Stimulated activated effector memory CD8-positive, alpha-beta T cell treated with anti-CD3 and anti-CD28 coated beads, Interleukin-12 subunit alpha, Interleukin-12 subunit beta, amount 100 ng/mL, for 72 hours (primary cell): ENCODE measurements around the gene CPNE5.

ENCODE experiments used
- ATAC-seq: fragments of 150-1000 bp; cut with Tn5 transposase; 2 replicates; pipeline ENCODE4 v1.10.0; 2021
- DNase-seq, 2 donors: peaks; one replicate each; pipeline ENCODE4 v3.0.0; 2021 to 2022; ENCODE audit warnings: low spot score in 2 of 2
- H3K27ac Mint-ChIP-seq: one replicate; pipeline ENCODE4 v1.8.0; 2022; ENCODE audit warnings: mild to moderate bottlenecking, mixed read lengths
- H3K36me3 Mint-ChIP-seq: one replicate; pipeline ENCODE4 v1.8.0; 2022; ENCODE audit warnings: mild to moderate bottlenecking, mixed read lengths
- H3K4me1 Mint-ChIP-seq: one replicate; pipeline ENCODE4 v1.8.0; 2022; ENCODE audit warnings: mixed read lengths
- H3K4me3 Mint-ChIP-seq: one replicate; pipeline ENCODE4 v1.8.0; 2022; ENCODE audit warnings: mild to moderate bottlenecking, mixed read lengths
- H3K9me3 Mint-ChIP-seq: one replicate; pipeline ENCODE4 v1.8.0; 2022; ENCODE audit warnings: mixed read lengths

CPNE5 gene

GRCh38 chr6:36847991-36848390 lies 8.7 kb upstream of the CPNE5 start:
- H3K4me1 Mint-ChIP-seq = no peaks in the 10 kb centered on the region
- ATAC-seq = no peak
- no peak overlapping the region for H3K4me3 Mint-ChIP-seq
- no peaks in the 10 kb centered on the region for H3K9me3 Mint-ChIP-seq
- peaks cover 6% of the 10 kb centered on the region for H3K36me3 Mint-ChIP-seq
- peak overlapping the region; percentile 60 for H3K27ac Mint-ChIP-seq
- no peak for DNase-seq

GRCh38 chr6:36847152-36847551 lies 7.9 kb upstream of the CPNE5 start:
- Mint-ChIP-seq H3K4me3 (no peak overlapping the region), H3K27ac (no peak overlapping the region)

GRCh38 chr6:36845233-36845632 lies 6.0 kb upstream of the CPNE5 start:
- peaks cover 6% of the 10 kb centered on the region for H3K4me1 Mint-ChIP-seq
- no peak for ATAC-seq
- DNase-seq = no peak
- no peak overlapping the region for H3K4me3 Mint-ChIP-seq
- H3K27ac Mint-ChIP-seq = peak overlapping the region; percentile 7
- H3K36me3 Mint-ChIP-seq = no peaks in the 10 kb centered on the region
- no peaks in the 10 kb centered on the region for H3K9me3 Mint-ChIP-seq

More at GRCh38 chr6:36847152-36847551, 7.9 kb upstream of the CPNE5 start:
- Mint-ChIP-seq H3K4me1 (no peaks in the 10 kb centered on the region), H3K36me3 (no peaks in the 10 kb centered on the region), H3K9me3 (no peaks in the 10 kb centered on the region)
- no peak for ATAC-seq
- DNase-seq = no peak

GRCh38 chr6:36844232-36845170 lies 5.3 kb upstream of the CPNE5 start:
- H3K4me1 Mint-ChIP-seq = peaks cover 11% of the 10 kb centered on the region
- H3K4me3 Mint-ChIP-seq = no peak overlapping the region
- H3K27ac Mint-ChIP-seq = peak overlapping the region; percentile 7
- no peaks in the 10 kb centered on the region for H3K9me3 Mint-ChIP-seq
- ATAC-seq (no peak), DNase-seq (no peak)
- H3K36me3 Mint-ChIP-seq = no peaks in the 10 kb centered on the region

GRCh38 chr6:36843170-36843569 lies 3.9 kb upstream of the CPNE5 start:
- Mint-ChIP-seq H3K4me3 (no peak overlapping the region), H3K9me3 (no peaks in the 10 kb centered on the region), H3K4me1 (peaks cover 11% of the 10 kb centered on the region), H3K27ac (no peak overlapping the region), H3K36me3 (no peaks in the 10 kb centered on the region)
- no peak for DNase-seq
- no peak for ATAC-seq

GRCh38 chr6:36841756-36842155 lies 2.5 kb upstream of the CPNE5 start:
- no peak for ATAC-seq
- Mint-ChIP-seq H3K9me3 (no peaks in the 10 kb centered on the region), H3K36me3 (no peaks in the 10 kb centered on the region)

GRCh38 chr6:36840432-36841403 lies 1.5 kb upstream of the CPNE5 start:
- Mint-ChIP-seq H3K27ac (no peak overlapping the region), H3K36me3 (no peaks in the 10 kb centered on the region)
- DNase-seq = no peak

More at GRCh38 chr6:36841756-36842155, 2.5 kb upstream of the CPNE5 start:
- H3K27ac Mint-ChIP-seq = no peak overlapping the region
- H3K4me3 Mint-ChIP-seq = no peak overlapping the region
- no peak for DNase-seq
- peaks cover 11% of the 10 kb centered on the region for H3K4me1 Mint-ChIP-seq

GRCh38 chr6:36839749-36840431 lies 646 bp upstream of the CPNE5 start:
- Mint-ChIP-seq H3K4me1 (peaks cover 11% of the 10 kb centered on the region), H3K27ac (no peak overlapping the region), H3K9me3 (no peaks in the 10 kb centered on the region), H3K36me3 (no peaks in the 10 kb centered on the region), H3K4me3 (peak overlapping the region; percentile 67)
- no peak for DNase-seq
- ATAC-seq = peak; percentile 66

More at GRCh38 chr6:36840432-36841403, 1.5 kb upstream of the CPNE5 start:
- peak; percentile 61 for ATAC-seq
- H3K9me3 Mint-ChIP-seq = no peaks in the 10 kb centered on the region
- H3K4me1 Mint-ChIP-seq = peaks cover 11% of the 10 kb centered on the region
- H3K4me3 Mint-ChIP-seq = peak overlapping the region; percentile 67

GRCh38 chr6:36837686-36838085 lies 1.6 kb downstream of the CPNE5 start:
- no peak for ATAC-seq
- H3K4me1 Mint-ChIP-seq = peaks cover 11% of the 10 kb centered on the region
- H3K9me3 Mint-ChIP-seq = no peaks in the 10 kb centered on the region
- H3K36me3 Mint-ChIP-seq = no peaks in the 10 kb centered on the region
- no peak overlapping the region for H3K27ac Mint-ChIP-seq
- no peak for DNase-seq
- no peak overlapping the region for H3K4me3 Mint-ChIP-seq

GRCh38 chr6:36837022-36837339 lies 2.3 kb downstream of the CPNE5 start:
- no peaks in the 10 kb centered on the region for H3K36me3 Mint-ChIP-seq
- H3K4me3 Mint-ChIP-seq = no peak overlapping the region
- H3K4me1 Mint-ChIP-seq = peaks cover 11% of the 10 kb centered on the region

GRCh38 chr6:36836111-36837021 lies 2.9 kb downstream of the CPNE5 start:
- ATAC-seq (no peak), DNase-seq (no peak)
- Mint-ChIP-seq H3K9me3 (no peaks in the 10 kb centered on the region), H3K36me3 (no peaks in the 10 kb centered on the region), H3K4me1 (peaks cover 11% of the 10 kb centered on the region), H3K4me3 (no peak overlapping the region), H3K27ac (no peak overlapping the region)

More at GRCh38 chr6:36837022-36837339, 2.3 kb downstream of the CPNE5 start:
- Mint-ChIP-seq H3K9me3 (no peaks in the 10 kb centered on the region), H3K27ac (no peak overlapping the region)
- no peak for ATAC-seq
- DNase-seq = no peak

- Mint-ChIP-seq H3K27ac (no peak overlapping the region), H3K9me3 (no peaks in the 10 kb centered on the region), H3K4me1 (no peaks in the 10 kb centered on the region), H3K36me3 (no peaks in the 10 kb centered on the region), H3K4me3 (no peak overlapping the region)
- ATAC-seq (no peak), DNase-seq (no peak)
These were observed 4.5 kb downstream of the CPNE5 start for GRCh38 chr6:36834576-36835341.

GRCh38 chr6:36833182-36833789 lies 6.0 kb downstream of the CPNE5 start:
- no peaks in the 10 kb centered on the region for H3K9me3 Mint-ChIP-seq
- ATAC-seq (no peak), DNase-seq (no peak)
- no peaks in the 10 kb centered on the region for H3K4me1 Mint-ChIP-seq
- no peaks in the 10 kb centered on the region for H3K36me3 Mint-ChIP-seq
- H3K4me3 Mint-ChIP-seq = no peak overlapping the region
- H3K27ac Mint-ChIP-seq = no peak overlapping the region
